IPS-20b (cell line): ENCODE data around the gene OR7C1.
"Not testable (repeated sequence)": the region's sequence is repeated elsewhere in the genome, so short reads cannot be mapped to it uniquely, and the experiment has no call there.

Experiments used
- H3K27ac ChIP-seq: one replicate; pipeline ENCODE4 v1.5.1; 2013; ENCODE audit warnings: low read length
- H3K27me3 ChIP-seq: 2 replicates; pipeline ENCODE4 v1.6.1; 2013; ENCODE audit warnings: mild to moderate bottlenecking, low read length, inconsistent platforms; ENCODE audit not compliant: insufficient read depth
- H3K36me3 ChIP-seq: 2 replicates; pipeline ENCODE4 v1.6.1; 2013; ENCODE audit warnings: low read depth, mild to moderate bottlenecking, inconsistent platforms, low read length, moderate library complexity; ENCODE audit not compliant: insufficient read depth
- H3K4me1 ChIP-seq: 2 replicates; pipeline ENCODE4 v1.6.1; 2013; ENCODE audit warnings: mild to moderate bottlenecking, control low read depth, inconsistent platforms, low read length, moderate library complexity; ENCODE audit not compliant: insufficient read depth
- H3K4me3 ChIP-seq: 2 replicates; pipeline ENCODE4 v1.5.1; 2013; ENCODE audit warnings: mild to moderate bottlenecking, low read length, inconsistent platforms
- H3K9ac ChIP-seq: 2 replicates; pipeline ENCODE4 v1.6.1; 2013; ENCODE audit warnings: low read depth, mild to moderate bottlenecking, inconsistent platforms, low read length, moderate library complexity
- H3K9me3 ChIP-seq: 2 replicates; pipeline ENCODE4 v1.6.1; 2013; ENCODE audit warnings: mild to moderate bottlenecking, low read depth, low read length, inconsistent platforms; ENCODE audit not compliant: insufficient read depth

The OR7C1 gene

DNA sequence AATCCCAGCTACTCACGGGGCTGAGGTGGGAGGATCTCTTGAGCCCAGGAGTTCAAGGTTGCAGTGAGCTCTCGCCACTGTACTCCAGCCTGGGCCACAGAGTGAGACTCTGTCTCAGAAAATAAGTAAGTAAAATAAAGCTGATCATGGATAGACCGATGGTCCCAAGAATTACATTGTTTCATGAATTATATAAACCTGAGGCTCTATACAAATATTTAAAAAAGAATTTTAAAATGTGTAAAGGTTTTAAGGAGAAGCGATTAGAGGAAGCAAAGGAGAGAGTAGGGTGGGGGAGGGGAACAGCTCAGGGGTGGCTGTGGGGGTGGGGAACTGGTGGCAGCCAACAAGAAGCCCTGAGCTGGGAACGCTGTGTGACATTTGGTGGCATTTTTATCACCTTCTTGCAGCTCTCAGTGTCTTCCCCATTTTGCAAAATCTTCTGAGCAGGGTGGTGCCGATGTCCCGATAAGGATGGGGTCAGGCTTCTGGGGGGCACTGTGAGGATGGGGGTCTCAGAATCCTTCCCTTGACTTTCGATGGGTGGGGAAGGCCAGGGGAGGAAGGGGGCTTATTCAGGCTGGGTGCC, 51.5 kb downstream of the OR7C1 start:
- H3K9ac ChIP-seq, H3K36me3 ChIP-seq, H3K27me3 ChIP-seq, H3K9me3 ChIP-seq, H3K4me1 ChIP-seq, H3K27ac ChIP-seq, H3K4me3 ChIP-seq: not testable (repeated sequence)

DNA sequence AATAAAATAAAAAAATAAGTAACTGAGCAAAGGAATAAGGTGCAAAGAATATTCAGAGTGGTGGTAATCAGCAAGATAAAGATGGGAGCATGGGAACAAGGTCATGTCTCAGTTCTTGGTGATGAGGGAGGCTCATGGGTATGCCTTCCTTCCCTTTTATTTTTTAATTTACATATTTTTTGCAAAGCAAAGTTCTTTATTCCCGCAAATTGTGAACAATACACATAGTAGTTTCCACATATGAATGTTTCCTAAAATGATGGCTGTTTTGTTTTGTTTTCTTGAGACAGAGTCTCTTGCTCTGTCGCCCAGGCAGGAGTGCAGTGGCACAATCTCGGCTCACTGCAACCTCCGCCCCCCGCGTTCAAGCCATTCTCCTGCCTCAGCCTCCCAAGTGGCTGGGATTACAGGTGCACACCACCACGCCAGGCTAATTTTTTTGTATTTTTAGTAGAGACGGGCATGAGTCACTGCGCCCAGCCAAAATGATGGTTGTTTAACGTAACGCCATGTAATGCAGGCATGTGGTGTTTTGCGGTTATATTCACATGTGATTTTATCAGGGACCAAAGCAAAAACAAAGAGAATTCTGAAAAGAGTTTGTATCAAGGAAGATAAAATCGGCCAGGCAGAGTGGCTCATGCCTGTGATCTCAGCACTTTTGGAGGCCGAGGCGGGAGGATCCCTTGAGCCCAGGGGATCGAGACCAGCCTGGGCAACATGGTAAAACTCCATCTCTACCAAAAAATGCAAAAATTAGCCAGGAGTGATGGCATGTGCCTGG, 52.2 kb downstream of the OR7C1 start:
- no peaks in the 10 kb centered on the region for H3K9me3 ChIP-seq
- H3K9ac ChIP-seq: no peak overlapping the region
- H3K4me1 ChIP-seq: no peaks in the 10 kb centered on the region
- no peak overlapping the region for H3K4me3 ChIP-seq
- no peaks in the 10 kb centered on the region for H3K36me3 ChIP-seq
- H3K27ac ChIP-seq: no peak overlapping the region
- H3K27me3 ChIP-seq: no peaks in the 10 kb centered on the region

DNA sequence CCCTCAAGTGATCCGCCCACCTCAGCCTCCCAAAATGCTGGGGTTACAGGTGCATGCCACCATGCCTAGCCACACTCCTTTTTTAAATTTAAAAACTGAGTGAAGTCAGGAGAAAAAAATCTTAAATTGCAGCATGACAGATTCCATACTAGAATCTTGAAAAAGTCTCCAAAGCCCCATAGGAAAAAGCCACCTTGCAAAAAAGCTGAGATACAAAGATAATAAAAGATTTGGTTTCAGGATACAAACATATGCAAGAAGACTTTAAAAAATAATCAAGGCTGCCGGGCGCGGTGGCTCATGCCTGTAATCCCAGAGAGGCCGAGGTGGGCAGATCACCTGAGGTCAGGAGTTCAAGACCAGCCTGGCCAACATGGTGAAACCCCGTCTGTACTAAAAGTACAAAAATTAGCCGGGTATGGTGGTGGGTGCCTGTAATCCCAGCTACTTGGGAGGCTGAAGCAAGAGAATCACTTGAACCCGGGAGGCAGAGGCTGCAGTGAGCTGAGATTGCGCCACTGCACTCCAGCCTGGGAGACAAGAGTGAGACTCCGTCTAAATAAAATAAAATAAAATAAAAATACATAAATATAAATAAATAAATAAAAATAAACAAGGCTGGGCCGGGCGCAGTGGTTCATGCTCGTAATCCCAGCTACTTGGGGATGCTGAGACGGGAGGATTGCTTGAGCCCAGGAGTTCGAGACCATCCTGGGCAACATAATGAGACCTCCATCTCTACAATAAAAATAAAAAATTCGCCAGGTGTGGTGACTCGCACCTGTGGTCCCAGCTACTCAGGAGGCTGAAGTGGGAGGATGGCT, 53.1 kb downstream of the OR7C1 start:
- H3K36me3 ChIP-seq, H3K27me3 ChIP-seq: not testable (repeated sequence)

DNA sequence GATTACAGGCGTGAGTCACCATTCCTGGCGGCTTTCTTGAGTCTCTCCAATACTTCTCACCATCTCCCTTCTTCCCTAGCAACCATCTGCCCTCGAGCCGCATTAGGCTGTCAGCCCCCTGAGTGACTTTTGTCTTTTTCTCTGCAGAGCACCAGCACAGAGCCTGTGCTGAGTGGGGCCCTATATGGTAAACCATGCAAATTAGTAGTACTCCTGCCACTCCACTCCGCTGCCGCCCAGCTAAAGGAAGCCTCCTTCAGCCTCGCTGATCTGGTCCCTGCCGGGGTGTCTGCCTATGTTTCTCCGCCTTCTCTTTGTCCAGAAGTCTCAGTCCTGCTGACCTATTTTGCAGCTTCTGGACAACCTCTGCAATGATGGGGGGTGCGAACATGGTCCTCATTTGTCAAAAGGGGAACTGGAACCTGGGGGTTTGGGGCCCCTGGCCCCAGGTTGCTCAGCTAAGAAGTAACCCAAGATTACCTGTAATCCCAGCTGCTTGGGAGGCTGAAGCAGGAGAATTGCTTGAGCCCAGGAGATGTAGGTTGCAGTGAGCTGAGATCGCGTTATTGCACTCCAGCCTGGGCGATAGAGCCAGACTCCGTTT, 54.3 kb downstream of the OR7C1 start:
- H3K9ac ChIP-seq, H3K27ac ChIP-seq, H3K36me3 ChIP-seq, H3K4me3 ChIP-seq, H3K9me3 ChIP-seq, H3K4me1 ChIP-seq: not testable (repeated sequence)
- H3K27me3 ChIP-seq: peaks cover 11% of the 10 kb centered on the region

More for the DNA sequence above, 53.1 kb downstream of the OR7C1 start:
- H3K4me1 ChIP-seq, H3K9me3 ChIP-seq, H3K27ac ChIP-seq, H3K4me3 ChIP-seq, H3K9ac ChIP-seq: not testable (repeated sequence)

DNA sequence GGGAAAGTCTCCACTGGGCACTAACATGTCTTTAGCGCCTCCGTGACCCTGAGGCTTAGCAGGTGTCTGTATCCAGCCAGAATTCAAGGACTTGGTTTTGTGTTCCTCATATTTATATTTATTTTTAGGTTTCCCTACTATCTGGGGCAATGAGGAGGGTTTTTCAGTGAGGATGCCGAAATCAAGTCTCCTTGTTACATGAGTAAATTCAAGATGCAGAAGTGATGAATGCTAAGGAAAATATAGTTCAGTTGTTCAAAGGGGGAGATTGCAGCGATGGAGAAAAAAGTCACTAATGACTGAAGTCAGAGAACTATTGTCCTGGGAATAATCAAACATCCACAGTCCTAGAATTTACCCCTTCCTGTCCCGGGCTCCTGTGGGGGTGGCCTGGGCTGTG, 55.8 kb downstream of the OR7C1 start:
- H3K4me3 ChIP-seq: no peak overlapping the region
- no peak overlapping the region for H3K9ac ChIP-seq
- no peak overlapping the region for H3K27ac ChIP-seq
- H3K36me3 ChIP-seq: no peaks in the 10 kb centered on the region
- no peaks in the 10 kb centered on the region for H3K9me3 ChIP-seq
- H3K27me3 ChIP-seq: peaks cover 15% of the 10 kb centered on the region
- no peaks in the 10 kb centered on the region for H3K4me1 ChIP-seq

DNA sequence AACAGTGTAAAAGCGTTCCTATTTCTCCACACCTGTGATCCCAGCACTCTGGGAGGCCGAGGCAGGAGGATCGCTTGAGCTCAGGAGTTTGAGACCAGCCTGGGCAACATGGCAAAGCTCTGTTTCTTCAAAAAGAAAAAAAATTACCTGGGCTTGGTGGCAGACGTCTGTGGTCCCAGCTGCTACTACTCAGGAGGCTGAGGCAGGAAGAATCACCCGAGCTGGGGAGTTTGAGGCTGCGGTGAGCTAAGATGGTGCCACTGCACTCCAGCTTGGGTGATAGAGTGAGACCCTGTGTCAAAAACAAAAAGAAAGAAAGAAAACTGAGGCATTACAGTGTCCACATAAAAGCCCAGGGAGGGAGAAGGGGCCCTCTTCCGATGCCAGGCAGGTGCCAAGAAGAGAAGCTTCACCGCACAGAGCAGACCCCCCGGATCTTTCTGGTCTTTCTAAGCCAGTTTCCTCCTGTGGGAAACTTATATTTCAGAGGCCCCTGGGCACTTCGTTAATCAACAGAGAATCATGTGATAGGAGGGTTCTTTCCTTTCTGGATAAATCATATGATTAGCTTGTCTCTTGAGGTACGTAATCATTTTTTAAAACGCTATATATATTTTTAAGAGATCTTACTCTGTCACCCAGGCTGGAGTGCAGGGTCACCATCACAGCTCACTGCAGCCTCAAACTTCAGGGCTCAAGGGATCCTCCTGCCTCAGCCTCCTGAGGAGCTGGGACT, 56.7 kb downstream of the OR7C1 start, which contains the start of gene ADGRE2:
ADGRE2 (minus strand) TSS at position 451 of the 736 bp plus-strand sequence. CDS start 1,804 bp downstream, outside the sequence.
- not testable (repeated sequence) for H3K27ac ChIP-seq, H3K9me3 ChIP-seq, H3K9ac ChIP-seq, H3K4me3 ChIP-seq, H3K4me1 ChIP-seq, H3K36me3 ChIP-seq
- peaks cover 15% of the 10 kb centered on the region for H3K27me3 ChIP-seq

DNA sequence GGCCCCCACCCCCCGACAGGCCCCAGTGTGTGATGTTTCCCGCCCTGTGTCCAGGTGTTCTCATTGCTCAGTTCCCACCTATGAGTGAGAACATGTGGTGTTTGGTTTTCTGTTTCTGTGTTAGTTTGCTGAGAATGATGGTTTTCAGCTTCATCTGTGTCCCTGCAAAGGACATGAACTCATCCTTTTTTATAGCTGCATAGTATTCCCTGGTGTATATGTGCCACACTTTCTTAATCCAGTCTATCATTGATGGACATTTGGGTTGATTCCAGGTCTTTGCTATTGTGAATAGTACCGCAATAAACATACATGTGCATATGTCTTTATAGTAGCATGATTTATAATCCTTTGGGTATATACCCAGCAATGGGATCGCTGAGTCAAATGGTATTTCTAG, 57.3 kb downstream of the OR7C1 start:
- H3K36me3 ChIP-seq, H3K4me1 ChIP-seq, H3K9me3 ChIP-seq, H3K9ac ChIP-seq, H3K4me3 ChIP-seq, H3K27ac ChIP-seq: not testable (repeated sequence)
- H3K27me3 ChIP-seq: peaks cover 15% of the 10 kb centered on the region

DNA sequence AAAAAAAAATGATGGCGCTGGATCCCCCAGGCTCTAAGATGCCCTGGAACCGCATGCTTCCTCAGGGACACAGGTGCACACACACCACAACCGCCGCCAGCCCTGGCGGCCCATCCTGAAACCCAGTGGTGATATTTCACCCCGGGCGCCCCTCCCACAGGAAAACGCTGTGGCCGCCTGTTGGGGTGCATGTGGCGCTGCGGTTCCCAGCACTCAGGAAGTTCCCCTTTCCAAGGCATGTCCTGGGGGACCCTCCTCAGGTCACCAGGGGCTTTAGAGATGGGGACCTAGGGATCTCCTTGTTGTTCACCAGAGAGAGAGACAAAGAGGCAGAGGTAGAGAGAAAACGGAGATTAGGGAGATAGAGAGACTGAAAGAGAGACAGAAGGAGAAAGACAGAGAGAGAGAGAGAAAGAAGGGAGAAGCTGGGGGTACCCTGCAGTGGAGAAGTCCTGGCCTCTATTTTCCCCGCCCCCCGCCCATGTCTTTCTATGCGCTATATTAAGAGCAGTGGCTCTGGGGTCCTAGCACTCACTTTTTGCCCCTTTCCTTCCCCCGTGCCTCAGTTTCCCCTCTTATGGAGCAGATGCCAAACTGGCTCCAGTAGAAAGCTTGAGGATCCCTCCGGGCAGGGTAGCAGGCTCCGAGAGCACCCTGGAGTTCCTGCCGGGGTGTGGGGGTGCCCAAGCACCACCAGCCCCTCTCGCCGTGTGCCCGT, 59.0 kb downstream of the OR7C1 start:
- Histone ChIP-seq H3K36me3 (no peaks in the 10 kb centered on the region), H3K27me3 (peaks cover 15% of the 10 kb centered on the region), H3K9ac (peak overlapping the region; percentile 59; the same call in 1 of the 2 replicates), H3K4me3 (peak overlapping the region; percentile 69), H3K9me3 (no peaks in the 10 kb centered on the region), H3K27ac (no peak overlapping the region), H3K4me1 (no peaks in the 10 kb centered on the region)

DNA sequence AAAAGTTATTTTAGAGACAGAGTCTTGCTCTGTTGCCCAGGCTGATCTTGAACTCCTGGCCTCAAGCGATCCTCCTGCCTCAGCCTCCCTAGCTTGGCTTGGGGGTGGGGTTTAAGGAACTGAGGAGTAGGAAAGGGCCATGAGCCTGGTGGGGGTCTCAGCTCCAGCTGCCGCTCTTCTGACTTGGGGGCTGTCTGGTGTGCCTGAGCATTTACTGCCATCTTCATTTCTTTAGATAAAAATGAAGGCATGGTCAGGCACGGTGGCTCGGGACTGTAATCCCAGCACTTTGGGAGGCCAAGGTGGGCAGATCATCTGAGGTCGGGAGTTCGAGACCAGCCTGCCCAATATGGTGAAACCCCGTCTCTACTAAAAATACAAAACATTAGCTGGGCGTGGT, 59.7 kb downstream of the OR7C1 start:
- H3K27ac ChIP-seq: not testable (repeated sequence)
- peak overlapping the region; percentile 69; the same call in 1 of the 2 replicates for H3K4me3 ChIP-seq

DNA sequence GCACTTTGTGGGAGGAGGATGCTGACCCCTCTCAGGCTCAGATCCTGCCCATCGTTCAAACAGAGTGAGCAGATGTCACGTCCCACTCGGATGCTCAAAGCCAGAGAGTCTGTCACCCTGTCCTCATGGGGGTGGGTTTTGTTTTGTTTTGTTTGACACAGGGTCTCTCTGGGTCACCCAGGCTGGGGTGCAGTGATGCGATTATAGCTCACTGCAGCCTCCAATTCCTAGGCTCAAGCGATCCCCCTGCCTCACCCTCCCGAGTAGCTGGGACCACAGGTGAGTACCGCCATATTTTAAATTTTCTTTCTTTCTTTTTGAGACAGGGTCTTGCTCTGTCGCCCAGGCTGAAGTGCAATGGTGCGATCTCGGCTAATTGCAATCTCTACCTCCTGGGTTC, 60.6 kb downstream of the OR7C1 start:
- Histone ChIP-seq H3K9me3 (no peaks in the 10 kb centered on the region), H3K4me3 (no peak overlapping the region), H3K27me3 (peaks cover 15% of the 10 kb centered on the region), H3K4me1 (no peaks in the 10 kb centered on the region), H3K36me3 (no peaks in the 10 kb centered on the region), H3K9ac (no peak overlapping the region), H3K27ac (no peak overlapping the region)

More for the DNA sequence above, 59.7 kb downstream of the OR7C1 start:
- H3K9ac ChIP-seq, H3K36me3 ChIP-seq, H3K4me1 ChIP-seq, H3K9me3 ChIP-seq: not testable (repeated sequence)
- peaks cover 15% of the 10 kb centered on the region for H3K27me3 ChIP-seq
